ENCODE results near the gene APP.

DNA sequence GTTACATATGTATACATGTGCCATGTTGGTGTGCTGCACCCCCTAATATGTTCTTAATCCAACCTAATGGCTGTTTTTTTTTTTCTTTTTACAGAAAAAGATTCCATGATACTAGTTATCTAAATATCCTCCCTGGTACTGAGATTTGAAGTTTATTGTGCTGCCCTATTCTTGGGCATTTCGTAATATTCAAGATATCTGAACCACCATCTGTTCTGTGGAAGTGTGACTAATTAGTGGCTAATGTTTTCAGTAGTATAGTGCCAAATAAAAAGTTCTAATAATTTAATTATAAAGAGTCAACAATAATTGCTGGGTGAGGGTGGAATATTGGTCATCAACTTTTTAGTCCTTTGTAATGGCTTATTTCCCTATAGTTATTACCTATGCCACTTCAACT lies 218.3 kb downstream of the APP start:
- TF ChIP-seq, protein P1, sequence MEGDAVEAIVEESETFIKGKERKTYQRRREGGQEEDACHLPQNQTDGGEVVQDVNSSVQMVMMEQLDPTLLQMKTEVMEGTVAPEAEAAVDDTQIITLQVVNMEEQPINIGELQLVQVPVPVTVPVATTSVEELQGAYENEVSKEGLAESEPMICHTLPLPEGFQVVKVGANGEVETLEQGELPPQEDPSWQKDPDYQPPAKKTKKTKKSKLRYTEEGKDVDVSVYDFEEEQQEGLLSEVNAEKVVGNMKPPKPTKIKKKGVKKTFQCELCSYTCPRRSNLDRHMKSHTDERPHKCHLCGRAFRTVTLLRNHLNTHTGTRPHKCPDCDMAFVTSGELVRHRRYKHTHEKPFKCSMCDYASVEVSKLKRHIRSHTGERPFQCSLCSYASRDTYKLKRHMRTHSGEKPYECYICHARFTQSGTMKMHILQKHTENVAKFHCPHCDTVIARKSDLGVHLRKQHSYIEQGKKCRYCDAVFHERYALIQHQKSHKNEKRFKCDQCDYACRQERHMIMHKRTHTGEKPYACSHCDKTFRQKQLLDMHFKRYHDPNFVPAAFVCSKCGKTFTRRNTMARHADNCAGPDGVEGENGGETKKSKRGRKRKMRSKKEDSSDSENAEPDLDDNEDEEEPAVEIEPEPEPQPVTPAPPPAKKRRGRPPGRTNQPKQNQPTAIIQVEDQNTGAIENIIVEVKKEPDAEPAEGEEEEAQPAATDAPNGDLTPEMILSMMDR (IDR thresholded peaks at IDR 0.05; ENCODE audit: low read length), result no peak
- TF ChIP-seq EZH2 (IDR thresholded peaks at IDR 0.05; ENCODE audit: borderline replicate concordance, low read length), result no peak
